ENCODE results near the gene STX18.

DNA sequence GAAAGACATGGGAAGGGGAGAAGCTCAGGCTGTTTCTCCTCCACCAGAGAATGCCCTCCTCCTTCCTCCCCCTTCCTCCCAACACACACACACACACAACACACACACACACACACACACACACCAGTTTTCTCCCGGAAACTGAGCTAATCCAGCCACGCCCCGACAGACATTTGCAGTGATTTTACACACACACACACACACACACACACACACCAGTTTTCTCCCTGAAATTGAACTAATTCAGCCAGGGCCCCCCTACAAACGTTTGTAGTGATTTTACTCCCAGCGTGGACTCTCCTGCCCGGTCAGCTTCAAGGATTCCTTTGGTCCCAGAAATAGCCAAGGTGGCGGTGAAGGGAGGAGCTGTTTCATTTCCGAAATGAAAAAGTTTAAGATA lies 32.9 kb upstream of the STX18 start:
- TF ChIP-seq, protein P1, sequence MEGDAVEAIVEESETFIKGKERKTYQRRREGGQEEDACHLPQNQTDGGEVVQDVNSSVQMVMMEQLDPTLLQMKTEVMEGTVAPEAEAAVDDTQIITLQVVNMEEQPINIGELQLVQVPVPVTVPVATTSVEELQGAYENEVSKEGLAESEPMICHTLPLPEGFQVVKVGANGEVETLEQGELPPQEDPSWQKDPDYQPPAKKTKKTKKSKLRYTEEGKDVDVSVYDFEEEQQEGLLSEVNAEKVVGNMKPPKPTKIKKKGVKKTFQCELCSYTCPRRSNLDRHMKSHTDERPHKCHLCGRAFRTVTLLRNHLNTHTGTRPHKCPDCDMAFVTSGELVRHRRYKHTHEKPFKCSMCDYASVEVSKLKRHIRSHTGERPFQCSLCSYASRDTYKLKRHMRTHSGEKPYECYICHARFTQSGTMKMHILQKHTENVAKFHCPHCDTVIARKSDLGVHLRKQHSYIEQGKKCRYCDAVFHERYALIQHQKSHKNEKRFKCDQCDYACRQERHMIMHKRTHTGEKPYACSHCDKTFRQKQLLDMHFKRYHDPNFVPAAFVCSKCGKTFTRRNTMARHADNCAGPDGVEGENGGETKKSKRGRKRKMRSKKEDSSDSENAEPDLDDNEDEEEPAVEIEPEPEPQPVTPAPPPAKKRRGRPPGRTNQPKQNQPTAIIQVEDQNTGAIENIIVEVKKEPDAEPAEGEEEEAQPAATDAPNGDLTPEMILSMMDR (IDR thresholded peaks at IDR 0.05), result no peak
- TF ChIP-seq POLR2A (IDR thresholded peaks at IDR 0.05), result no peak
- no peak for TF ChIP-seq EP300 (IDR thresholded peaks at IDR 0.05; ENCODE audit: low read depth)
